HG03432 (cell line): ENCODE measurements around the gene AHSG.
"Not testable (repeated sequence)": the region's sequence is repeated elsewhere in the genome, so short reads cannot be mapped to it uniquely, and the experiment has no call there.

Experiments used
- ATAC-seq: cut with Tn5 transposase; IDR thresholded peaks from one replicate; pipeline ENCODE4 v1.9.1; 2021; ENCODE audit warnings: mild to moderate bottlenecking, moderate library complexity; ENCODE audit not compliant: unreplicated experiment

The AHSG gene

DNA sequence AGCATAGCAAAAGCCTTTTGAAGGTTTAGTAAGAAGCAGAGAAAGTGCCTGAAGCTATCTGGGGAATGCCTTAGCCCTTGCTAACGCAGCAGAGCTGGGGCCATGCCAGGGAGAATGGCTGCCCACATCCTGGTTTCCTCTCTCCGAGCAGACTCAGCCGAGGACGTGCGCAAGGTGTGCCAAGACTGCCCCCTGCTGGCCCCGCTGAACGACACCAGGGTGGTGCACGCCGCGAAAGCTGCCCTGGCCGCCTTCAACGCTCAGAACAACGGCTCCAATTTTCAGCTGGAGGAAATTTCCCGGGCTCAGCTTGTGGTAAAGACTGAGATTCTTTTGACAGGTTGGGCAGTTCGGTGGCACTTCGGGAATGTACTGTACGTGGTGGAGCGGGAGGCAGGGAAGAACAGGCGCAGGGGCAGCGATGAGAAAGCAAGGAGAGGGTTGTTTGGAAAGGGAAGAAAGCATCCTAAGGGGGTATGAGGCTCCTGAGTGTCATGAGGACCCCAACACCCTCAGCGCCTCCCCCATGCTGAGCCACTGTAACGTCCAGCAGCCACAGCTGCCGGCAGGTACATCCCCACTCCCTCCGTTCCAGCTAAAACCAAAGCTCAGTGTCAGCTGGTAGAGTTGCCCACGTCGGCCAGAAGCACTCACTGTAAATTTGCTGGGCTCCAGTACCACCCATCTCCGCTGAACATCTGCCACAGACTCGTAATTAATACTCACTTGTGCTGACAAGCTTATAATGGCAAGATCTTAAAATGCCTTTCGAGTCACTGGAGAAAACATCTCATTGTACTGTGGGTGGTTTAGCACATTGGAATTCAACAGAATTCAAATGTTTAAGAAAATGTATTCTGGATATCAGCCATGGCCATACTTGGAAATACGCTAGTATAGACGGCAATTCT lies 4.4 kb downstream of the AHSG start:
- ATAC-seq: peak; percentile 98

DNA sequence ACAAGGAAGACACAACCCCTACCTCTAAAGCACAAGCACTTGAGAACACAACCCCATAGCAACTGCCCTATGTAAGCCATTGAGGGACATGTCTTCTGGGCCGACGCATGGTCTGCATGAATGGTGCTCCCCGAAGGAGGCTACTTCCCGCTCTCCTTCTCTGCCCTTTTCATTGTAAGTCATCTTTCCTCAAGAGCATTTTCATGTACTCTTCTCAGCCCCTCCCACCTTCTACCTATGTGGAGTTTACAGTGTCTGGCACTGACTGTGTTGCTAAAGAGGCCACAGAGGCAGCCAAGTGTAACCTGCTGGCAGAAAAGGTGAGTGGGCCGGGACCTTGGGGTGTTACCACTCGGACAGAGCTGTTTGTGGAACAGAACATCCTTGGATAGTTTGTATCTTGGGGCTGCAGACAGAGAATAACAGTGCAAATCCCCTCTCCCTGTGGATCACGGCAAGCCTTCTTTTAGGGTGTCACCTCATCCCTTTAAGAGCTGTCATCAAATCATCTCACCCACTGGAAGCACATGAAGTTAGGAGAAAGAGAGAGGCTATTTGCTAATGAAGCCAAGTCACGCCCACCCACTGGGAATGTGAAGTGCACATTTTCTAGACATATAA lies 5.6 kb downstream of the AHSG start:
- no peak for ATAC-seq

DNA sequence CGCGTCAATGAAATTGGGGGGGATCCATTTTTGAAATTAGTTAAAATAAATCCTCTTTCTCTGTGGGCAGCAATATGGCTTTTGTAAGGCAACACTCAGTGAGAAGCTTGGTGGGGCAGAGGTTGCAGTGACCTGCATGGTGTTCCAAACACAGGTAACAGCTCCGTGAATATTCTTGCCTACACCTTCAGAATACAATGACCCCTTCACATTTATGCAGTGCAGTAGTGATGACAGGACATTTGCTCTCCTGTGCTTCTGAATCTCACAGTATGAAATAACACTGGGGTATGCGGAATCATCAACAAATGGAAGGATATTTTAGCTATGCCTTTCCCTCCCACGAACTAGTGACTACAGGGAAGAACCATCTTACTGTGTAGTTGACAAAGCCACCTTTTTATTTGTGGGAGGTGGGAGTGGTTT lies 6.9 kb downstream of the AHSG start:
- no peak for ATAC-seq

GRCh38 chr3:186620213-186621092 lies 7.6 kb downstream of the AHSG start:
- no peak for ATAC-seq

- no peak for ATAC-seq
These were observed 9.2 kb downstream of the AHSG start for GRCh38 chr3:186621894-186622650.

GRCh38 chr3:186622651-186623310 lies 9.9 kb downstream of the AHSG start:
- no peak for ATAC-seq

DNA sequence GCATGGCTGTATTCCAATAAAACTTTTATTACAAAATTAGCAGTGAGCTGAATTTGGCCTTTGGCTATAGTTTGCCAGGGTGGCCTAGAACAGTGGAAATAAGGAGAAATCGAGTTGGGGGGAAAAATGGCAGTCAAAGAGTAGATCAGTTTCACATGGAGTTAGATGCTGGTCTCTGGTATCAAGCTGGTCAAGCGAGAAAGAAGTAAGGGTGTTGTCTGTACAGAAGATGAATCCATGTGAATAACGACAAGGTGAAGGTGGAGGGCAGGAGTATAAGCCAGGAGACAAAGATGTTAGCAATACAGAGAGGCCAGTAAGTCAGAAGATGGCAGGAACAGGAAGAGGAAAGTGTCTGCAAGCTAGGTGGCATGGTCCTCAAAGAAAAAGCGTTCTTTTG lies 11.7 kb downstream of the AHSG start:
- no peak for ATAC-seq

DNA sequence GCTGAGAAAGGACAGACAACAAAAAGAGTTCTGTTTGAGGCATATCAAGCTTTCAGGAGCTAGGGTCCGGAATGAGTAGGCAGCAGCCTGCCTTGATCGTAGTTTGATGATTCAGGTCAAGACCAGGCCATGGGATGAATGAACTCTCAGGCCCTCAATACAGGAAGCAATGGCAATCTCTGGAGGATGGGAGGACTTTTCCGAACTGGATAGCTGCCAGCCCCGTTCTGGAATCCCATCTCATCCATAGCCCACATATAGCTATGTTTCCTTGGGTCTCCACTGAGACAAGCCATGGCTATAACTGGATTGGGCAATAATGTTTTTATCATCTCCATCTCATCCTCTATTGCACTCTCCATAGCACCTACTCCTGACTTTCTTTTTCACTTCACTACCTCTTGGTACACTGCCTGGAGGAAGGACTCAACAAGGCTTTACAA lies 12.8 kb downstream of the AHSG start:
- ATAC-seq: no peak

- no peak for ATAC-seq
These were observed 13.5 kb downstream of the AHSG start for GRCh38 chr3:186626254-186626847.

- no peak for ATAC-seq
These were observed 15.1 kb downstream of the AHSG start for GRCh38 chr3:186627852-186628414.

- no peak for ATAC-seq
These were observed 15.9 kb downstream of the AHSG start for GRCh38 chr3:186628756-186629155.

DNA sequence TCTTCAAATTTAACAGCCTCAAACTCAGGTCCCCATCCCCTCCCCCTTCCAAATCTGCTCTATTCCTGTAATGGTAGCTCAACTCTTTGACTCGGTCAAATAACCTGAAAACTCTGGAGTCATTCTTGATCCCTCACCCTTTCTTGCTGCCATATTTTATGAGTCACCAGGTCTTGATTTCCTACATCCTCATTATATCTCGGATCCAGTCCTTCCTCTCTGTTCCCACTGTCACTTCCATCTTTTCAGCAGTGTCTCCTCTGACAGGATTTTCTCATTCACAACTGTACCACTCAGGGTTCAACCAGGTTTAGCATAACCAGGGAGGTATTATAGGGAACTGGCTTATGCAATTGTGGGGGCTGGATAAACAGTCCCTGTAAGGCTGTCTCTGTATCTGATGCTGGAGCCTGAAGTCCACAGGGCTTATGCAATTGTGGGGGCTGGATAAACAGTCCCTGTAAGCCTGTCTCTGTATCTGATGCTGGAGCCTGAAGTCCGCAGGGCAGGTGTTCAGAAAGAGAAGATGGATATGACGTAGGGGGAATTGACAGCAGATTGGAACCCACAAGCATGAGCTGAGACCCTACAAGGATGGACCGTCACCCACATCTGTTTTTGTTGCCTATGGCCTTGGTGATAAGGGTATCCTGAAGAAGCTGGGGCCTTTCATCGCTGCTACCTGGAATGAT lies 18.2 kb downstream of the AHSG start:
- no peak for ATAC-seq

DNA sequence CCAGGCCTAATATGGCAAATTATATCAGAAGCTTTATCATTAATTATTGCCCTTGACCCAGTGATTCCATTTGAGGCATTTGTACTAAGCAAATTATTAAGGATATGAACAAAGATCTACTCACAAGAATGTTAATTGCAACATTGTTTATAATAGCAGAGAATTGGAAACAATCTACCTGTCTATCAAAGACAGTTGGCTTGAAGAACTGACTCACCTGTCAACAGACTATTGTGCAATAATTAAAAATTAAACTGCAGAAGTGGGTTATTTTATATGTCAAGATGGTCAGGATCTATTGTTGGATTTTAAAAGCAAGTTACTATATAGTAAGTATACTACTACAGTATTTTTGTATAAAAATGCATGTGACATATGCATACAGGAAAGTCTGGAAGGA lies 20.6 kb downstream of the AHSG start:
- no peak for ATAC-seq

DNA sequence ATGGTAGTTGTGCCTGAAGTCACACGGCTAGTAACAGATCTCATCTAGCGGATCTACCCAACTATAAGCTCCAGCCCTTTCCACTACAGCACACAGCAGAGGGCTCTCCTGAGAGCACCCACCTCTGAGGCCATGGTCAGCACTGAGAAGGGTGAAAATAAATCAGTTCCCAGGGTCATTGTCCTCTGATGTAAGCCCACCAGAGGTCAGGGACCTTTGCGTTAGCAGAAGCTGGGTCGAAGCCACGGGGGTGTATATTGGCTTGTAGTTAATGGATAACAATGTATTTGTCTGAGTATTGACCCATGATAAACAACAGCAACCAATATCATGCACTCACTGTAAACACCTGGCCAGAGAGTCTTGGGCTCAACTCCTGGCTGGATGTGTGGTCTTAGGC lies 21.3 kb downstream of the AHSG start:
- not testable (repeated sequence) for ATAC-seq

DNA sequence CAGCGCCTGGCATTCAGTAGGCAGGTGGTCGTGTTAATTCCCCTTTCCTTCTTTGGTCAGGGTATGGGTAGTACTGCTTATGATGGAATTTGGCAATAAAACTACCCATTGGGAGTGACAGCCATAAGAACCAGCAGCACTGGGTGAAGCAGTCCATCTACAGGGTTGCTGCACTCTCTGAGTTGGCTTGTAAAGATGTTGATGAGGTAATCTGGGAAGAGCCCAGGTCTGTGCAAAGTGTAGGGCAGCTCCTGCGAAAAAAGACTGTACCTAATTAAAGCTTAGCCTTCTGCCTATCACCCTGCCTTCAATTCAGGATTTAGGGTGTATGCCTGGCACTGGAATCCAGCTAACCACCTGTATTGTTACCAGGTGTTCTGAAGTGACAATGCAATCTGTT lies 22.7 kb downstream of the AHSG start:
- no peak for ATAC-seq

- ATAC-seq: no peak
These were observed 23.7 kb downstream of the AHSG start for GRCh38 chr3:186636536-186636935.

- ATAC-seq: no peak
These were observed 24.8 kb downstream of the AHSG start for GRCh38 chr3:186637686-186638085.

- ATAC-seq: no peak
These were observed 25.4 kb downstream of the AHSG start for GRCh38 chr3:186638259-186638658.
